RWPE1 (cell line): ENCODE results near the gene GRAP2.
"Not testable (repeated sequence)": the region's sequence is repeated elsewhere in the genome, so short reads cannot be mapped to it uniquely, and the experiment has no call there.

Source experiments
- CTCF ChIA-PET: fragments of 350-600 bp; sonication (Branson Sonifier 250); formaldehyde crosslinking; extraction: SDS; loops from one replicate; lab custom pipeline; 2021; lab: Yijun Ruan, JAX
- POLR2A ChIA-PET: fragments of 400-600 bp; formaldehyde crosslinking; extraction: SDS; loops from one replicate; lab custom pipeline; 2020; ENCODE audit warnings: antibody characterized with exemption; ENCODE audit not compliant: low non-redundant PET; lab: Yijun Ruan, JAX
- DNase-seq: peaks from one replicate; pipeline ENCODE4 v3.0.0; 2012; ENCODE audit warnings: low spot score
- H3K27ac ChIP-seq: fragments of 450-650 bp; 2 replicates; pipeline ENCODE4 v1.5.1; 2017
- TF ChIP-seq, protein P1 (sequence below): fragments of 450-650 bp; conservative IDR thresholded peaks from 2 replicates; pipeline ENCODE4 v1.5.1; 2017; ENCODE audit warnings: low read depth, mild to moderate bottlenecking

Gene GRAP2

DNA sequence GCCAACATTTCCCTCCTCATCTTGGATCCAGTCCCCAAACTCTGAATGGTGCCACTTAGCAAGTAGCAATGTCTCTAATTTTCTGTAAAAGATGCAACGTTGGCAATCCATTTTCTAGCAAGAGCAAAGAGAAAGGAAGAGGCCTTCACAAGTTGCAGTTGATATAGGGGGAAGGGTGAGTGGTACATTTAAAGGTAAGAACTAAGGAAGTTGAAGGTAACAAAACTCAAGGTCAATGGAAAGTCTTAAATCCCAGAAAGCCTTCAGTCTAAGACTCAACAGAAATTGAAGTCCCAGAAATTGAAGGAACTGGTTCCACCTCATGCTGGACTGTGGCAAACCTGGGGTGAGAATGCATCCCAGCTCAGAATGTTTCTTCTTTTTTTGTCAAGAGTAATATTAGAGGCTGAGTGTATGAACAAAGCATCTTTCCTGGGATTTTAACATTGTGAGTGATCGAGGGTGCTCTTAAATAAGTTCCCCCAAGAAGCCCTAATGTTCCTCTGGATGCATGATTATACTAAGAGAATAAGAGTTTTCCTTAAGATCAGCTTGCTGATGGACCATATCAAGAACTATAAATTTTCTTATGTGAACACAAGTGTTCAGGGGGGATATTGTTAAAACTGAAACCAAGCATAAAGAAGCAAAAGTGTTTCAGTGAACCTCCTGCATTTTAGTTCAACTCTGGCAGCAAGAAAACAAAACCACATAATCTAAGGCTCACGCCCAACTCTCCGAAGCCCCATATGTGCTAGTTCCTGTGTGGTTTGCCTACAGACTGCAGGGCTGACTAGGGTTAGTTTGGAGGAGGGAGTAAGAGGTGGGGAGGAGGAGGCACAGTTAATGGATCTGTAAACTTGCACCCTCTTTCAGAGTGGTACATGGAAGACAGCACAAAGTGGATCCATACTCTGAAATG, at the start of gene GRAP2:
TSS of gene GRAP2 (plus strand) at position 779 of the 922 bp plus-strand sequence. CDS start 46,023 bp downstream, outside the sequence.
- DNase-seq = no peak
- H3K27ac ChIP-seq = no peak within 1 kb of the TSS
- CTCF ChIA-PET = no interaction called here
- TF ChIP-seq, protein P1, sequence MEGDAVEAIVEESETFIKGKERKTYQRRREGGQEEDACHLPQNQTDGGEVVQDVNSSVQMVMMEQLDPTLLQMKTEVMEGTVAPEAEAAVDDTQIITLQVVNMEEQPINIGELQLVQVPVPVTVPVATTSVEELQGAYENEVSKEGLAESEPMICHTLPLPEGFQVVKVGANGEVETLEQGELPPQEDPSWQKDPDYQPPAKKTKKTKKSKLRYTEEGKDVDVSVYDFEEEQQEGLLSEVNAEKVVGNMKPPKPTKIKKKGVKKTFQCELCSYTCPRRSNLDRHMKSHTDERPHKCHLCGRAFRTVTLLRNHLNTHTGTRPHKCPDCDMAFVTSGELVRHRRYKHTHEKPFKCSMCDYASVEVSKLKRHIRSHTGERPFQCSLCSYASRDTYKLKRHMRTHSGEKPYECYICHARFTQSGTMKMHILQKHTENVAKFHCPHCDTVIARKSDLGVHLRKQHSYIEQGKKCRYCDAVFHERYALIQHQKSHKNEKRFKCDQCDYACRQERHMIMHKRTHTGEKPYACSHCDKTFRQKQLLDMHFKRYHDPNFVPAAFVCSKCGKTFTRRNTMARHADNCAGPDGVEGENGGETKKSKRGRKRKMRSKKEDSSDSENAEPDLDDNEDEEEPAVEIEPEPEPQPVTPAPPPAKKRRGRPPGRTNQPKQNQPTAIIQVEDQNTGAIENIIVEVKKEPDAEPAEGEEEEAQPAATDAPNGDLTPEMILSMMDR = no peak
- POLR2A ChIA-PET = no interaction called here

DNA sequence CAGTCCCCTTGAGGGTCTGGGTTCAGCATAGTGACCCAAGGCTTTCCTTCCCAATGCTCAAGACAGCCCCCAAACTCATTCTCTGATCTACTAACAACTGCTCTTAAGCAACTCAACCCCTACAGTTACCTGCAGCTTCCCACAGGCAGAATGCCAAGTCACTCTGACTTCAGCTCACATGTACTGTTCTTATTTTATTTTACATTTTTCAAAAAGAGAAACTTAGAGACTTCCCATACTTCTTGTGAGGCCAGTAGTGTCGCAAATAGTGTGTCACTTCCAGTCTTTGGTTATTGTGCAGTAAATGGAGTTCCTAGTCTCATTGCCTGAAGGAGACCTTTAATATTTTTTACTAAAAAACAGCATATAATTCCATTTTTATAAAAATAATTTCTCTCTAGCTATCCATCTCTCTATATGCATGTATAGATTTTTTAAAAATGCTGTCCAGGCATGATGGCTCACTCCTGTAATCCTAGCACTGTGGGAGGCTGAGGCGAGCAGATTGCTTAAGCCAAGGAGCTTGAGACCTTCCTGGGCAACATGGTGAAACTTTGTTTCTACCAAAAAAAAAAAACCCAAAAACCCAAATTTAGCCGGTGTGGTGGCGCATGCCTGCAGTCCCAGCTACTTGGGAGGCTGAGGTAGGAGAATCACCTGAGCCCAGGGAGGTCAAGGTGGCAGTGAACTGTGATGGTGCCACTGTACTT, 49.1 kb upstream of the GRAP2 start:
- H3K27ac ChIP-seq = no peak overlapping the region
- TF ChIP-seq, protein P1 = no peak
- ChIA-PET POLR2A (no interaction called here), CTCF (no interaction called here)
- DNase-seq = no peak

DNA sequence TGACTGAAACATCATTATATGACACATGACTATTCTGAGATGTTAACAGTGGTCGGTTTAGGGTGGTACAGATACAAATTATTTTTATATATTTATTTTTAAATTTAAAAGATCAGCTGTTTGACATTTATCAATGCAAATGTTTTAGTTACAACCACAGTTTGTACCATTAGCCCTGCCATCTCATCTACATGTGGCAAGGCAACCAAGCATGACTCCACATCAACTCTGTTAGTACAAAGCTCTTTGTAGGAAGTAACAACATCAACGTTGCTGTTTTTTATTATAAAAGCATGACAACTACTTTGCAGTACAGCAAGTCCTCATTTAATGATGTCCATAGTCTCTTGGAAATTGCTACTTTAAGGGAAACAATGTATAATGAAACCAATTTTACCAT, 48.1 kb upstream of the GRAP2 start:
- no peak overlapping the region for H3K27ac ChIP-seq
- ChIA-PET POLR2A (no interaction called here), CTCF (no interaction called here)
- DNase-seq = no peak
- TF ChIP-seq, protein P1 = no peak

DNA sequence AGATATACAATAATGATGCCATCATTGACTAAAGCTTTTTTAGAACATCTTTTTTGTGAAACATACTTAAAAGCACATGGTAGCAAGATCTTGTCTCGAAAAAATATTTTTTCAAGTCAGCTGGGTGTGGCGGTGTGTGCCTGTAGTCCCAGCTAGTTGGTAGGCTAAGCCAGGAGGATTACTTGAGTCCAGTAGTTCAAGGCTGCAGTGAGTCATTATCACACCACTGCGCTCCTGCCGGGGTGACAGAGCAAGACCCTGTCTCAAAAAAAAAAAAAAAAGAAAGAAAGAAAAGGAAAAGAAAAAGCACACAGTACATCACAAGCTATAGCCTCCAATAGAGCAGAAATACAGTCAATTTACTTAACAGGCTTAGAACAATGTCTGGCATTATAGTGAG, 44.3 kb upstream of the GRAP2 start:
- no peak for DNase-seq
- no peak overlapping the region for H3K27ac ChIP-seq
- TF ChIP-seq, protein P1 = no peak
- POLR2A ChIA-PET = no interaction called here
- CTCF ChIA-PET = interaction anchor here (0.6 kb wide), 1 partner anchor 734 kb away, joined by 3 read pairs; no protein-coding TSS in a partner anchor

DNA sequence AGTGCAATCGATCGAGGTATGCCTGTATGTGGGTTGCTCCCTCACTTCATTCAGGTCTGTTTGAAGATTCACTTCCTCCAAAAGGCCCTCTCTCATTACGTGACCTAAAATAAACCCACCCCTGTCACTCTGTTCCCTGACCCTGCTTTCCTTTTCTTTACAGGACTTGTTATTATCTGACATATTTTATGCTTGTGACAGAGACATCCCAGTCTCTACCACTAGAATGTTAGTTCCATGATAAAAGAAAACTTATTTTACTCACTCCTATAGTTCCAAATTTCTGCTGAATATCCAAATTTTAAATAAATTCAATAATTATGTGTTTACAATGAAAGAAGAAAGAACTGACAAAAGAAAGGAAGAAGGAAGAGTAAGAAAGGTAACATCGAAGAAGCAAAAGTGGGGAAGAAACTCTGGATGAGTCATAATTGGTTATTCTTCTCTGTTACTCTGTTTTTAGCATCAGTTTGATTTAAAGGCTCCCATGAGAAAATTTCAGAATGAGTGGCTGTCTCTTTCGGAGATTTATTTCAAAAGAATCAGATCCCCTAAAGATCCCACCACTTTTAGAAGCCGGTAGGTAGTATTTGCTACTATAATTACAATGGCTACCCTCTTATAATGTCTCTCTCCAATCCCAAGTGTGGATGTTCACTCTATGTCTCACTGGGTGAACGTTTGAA, 40.8 kb upstream of the GRAP2 start:
- ChIA-PET CTCF (no interaction called here), POLR2A (no interaction called here)
- DNase-seq = no peak
- no peak overlapping the region for H3K27ac ChIP-seq
- TF ChIP-seq, protein P1 = no peak

DNA sequence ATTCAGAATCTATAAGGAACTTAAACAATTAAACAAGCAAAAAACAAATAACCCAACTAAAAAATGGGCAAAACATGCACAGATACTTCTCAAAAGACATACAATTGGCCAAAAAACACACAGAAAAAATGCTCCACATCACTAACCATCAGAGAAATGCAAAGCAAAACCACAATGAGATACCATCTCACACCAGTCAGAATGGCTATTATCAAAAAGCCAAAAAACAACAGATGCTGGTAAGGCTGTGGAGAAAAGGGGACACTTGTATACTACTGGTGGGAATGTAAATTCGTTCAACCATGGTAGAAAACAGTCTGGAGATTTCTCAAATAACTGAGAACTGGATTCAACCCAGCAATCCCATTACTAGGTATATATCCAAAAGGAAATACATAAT, 32.1 kb upstream of the GRAP2 start:
- TF ChIP-seq, protein P1 = no peak
- ChIA-PET CTCF (no interaction called here), POLR2A (no interaction called here)
- no peak for DNase-seq
- no peak overlapping the region for H3K27ac ChIP-seq

DNA sequence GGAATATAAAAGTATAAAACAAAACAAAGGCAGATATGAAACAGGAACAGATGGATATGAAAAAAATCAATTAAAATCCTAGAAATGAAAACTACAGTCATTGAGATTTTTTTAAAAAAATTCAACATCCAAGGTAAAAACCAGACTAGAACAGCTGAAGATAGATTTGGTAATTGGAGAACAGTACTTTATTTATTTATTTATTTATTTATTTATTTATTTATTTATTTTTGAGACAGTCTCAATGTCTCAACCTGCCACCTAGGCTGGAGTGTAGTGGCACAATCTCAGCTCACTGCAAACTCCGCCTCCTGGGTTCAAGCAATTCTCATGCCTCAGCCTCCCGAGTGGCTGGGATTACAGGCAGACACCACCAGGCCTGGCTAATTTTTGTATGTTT, 31.1 kb upstream of the GRAP2 start:
- CTCF ChIA-PET, DNase-seq, H3K27ac ChIP-seq, POLR2A ChIA-PET: not testable (repeated sequence)
